Naive thymus-derived CD4-positive, alpha-beta T cell (primary cell): ENCODE measurements around the gene GMDS. TPM values are rescaled to one million over a fixed set of nuclear protein-coding genes. Genes with fewer than 3 reads are reported as not detected.
"Not testable (repeated sequence)": the region's sequence is repeated elsewhere in the genome, so short reads cannot be mapped to it uniquely, and the experiment has no call there.

Experiments
- ATAC-seq: fragments of 150-1000 bp; cut with Tn5 transposase; 2 replicates; pipeline ENCODE4 v1.10.0; 2021; ENCODE audit warnings: mild to moderate bottlenecking, moderate library complexity
- CTCF ChIA-PET: fragments of 350-600 bp; sonication (Branson Sonifier 250); formaldehyde crosslinking; loops from one replicate; lab custom pipeline; 2021; ENCODE audit warnings: antibody characterized with exemption; lab: Charles Lee
- POLR2A ChIA-PET: fragments of 350-600 bp; sonication (Branson Sonifier 250); formaldehyde crosslinking; loops from one replicate; lab custom pipeline; 2021; ENCODE audit warnings: antibody characterized with exemption, inconsistent platforms; lab: Charles Lee
- DNase-seq, 9 donors: peaks; one replicate each; pipeline versions ENCODE4 v3.0.0 to v3.0.0-alpha.2; 2020 to 2022; ENCODE audit warnings: mixed read lengths in 1 of 9
- H3K27ac ChIP-seq: one replicate; pipeline ENCODE4 v1.7.0; 2013; ENCODE audit warnings: mild to moderate bottlenecking, low read depth, low read length, moderate library complexity
- H3K27me3 ChIP-seq, 2 donors: one replicate each; pipeline ENCODE4 v1.7.0; 2013; ENCODE audit warnings: low read length in 2 of 2, mild to moderate bottlenecking in 2 of 2, moderate library complexity in 2 of 2; ENCODE audit not compliant: control insufficient read depth in 2 of 2, insufficient read depth in 2 of 2
- H3K36me3 ChIP-seq, 3 experiments: 1 replicate in 2 of 3; 2 replicates in 1 of 3; pipeline ENCODE4 v1.7.0; 2013; ENCODE audit warnings: low read length in 3 of 3, mild to moderate bottlenecking in 3 of 3, moderate library complexity in 1 of 3; ENCODE audit not compliant: insufficient read depth in 3 of 3, control insufficient read depth in 2 of 3
- H3K4me1 ChIP-seq, 2 donors: one replicate each; pipeline ENCODE4 v1.7.0; 2013; ENCODE audit warnings: low read length in 2 of 2, mild to moderate bottlenecking in 2 of 2, moderate library complexity in 1 of 2; ENCODE audit not compliant: control insufficient read depth in 2 of 2, insufficient read depth in 2 of 2
- H3K4me3 ChIP-seq: 2 replicates; pipeline ENCODE4 v1.7.0; 2013; ENCODE audit warnings: mild to moderate bottlenecking, low read length
- H3K9me3 ChIP-seq, 3 experiments: 1 replicate in 2 of 3; 2 replicates in 1 of 3; pipeline ENCODE4 v1.7.0; 2013; ENCODE audit warnings: low read length in 3 of 3; ENCODE audit not compliant: control insufficient read depth in 2 of 3
- H3K27ac Mint-ChIP-seq, 9 donors: one replicate each; pipeline ENCODE4 v1.8.0; 2020 to 2022; ENCODE audit warnings: mixed read lengths in 9 of 9, mild to moderate bottlenecking in 8 of 9, moderate library complexity in 5 of 9, inconsistent platforms in 2 of 9
- H3K27me3 Mint-ChIP-seq, 5 donors: one replicate each; pipeline ENCODE4 v1.8.0; 2021 to 2022; ENCODE audit warnings: mixed read lengths in 5 of 5, mild to moderate bottlenecking in 1 of 5
- H3K36me3 Mint-ChIP-seq, 5 donors: one replicate each; pipeline ENCODE4 v1.8.0; 2020 to 2022; ENCODE audit warnings: mixed read lengths in 5 of 5, mild to moderate bottlenecking in 3 of 5, inconsistent platforms in 1 of 5
- H3K4me1 Mint-ChIP-seq, 7 donors: one replicate each; pipeline ENCODE4 v1.8.0; 2020 to 2022; ENCODE audit warnings: mixed read lengths in 7 of 7, mild to moderate bottlenecking in 3 of 7, inconsistent platforms in 1 of 7
- H3K4me3 Mint-ChIP-seq, 10 donors: one replicate each; pipeline ENCODE4 v1.8.0; 2020 to 2022; ENCODE audit warnings: mild to moderate bottlenecking in 10 of 10, mixed read lengths in 10 of 10, moderate library complexity in 6 of 10, inconsistent platforms in 2 of 10
- H3K9me3 Mint-ChIP-seq, 11 donors: one replicate each; pipeline ENCODE4 v1.8.0; 2020 to 2022; ENCODE audit warnings: mixed read lengths in 11 of 11, mild to moderate bottlenecking in 4 of 11, inconsistent platforms in 1 of 11, moderate library complexity in 1 of 11
- intact Hi-C, 2 donors: fragments of 100-400 bp; cut with micrococcal nuclease; formaldehyde crosslinking; loops; one replicate each; pipeline ENCODE4 v1.15.1; 2023
- polyA plus RNA-seq, 2 donors: library from polyadenylated mRNA; unstranded; fragments of 300-500 nt; fragmentation: Illumina TruSeq; gene quantifications; one replicate each; pipeline ENCODE4 v1.2.3, GENCODE V29; 2021
- total RNA-seq, 6 experiments: library from RNA in 5 of 6; stranded (reverse) in 5 of 6; gene quantifications; 1 replicate in 5 of 6; 2 replicates in 1 of 6; pipeline ENCODE4 v1.2.3 and lab custom pipeline; 2021 to 2026

The GMDS gene
- total and polyA plus RNA-seq, 7 experiments from 2014 or later = 12.7 to 33.9 (median 18.3) TPM

DNA sequence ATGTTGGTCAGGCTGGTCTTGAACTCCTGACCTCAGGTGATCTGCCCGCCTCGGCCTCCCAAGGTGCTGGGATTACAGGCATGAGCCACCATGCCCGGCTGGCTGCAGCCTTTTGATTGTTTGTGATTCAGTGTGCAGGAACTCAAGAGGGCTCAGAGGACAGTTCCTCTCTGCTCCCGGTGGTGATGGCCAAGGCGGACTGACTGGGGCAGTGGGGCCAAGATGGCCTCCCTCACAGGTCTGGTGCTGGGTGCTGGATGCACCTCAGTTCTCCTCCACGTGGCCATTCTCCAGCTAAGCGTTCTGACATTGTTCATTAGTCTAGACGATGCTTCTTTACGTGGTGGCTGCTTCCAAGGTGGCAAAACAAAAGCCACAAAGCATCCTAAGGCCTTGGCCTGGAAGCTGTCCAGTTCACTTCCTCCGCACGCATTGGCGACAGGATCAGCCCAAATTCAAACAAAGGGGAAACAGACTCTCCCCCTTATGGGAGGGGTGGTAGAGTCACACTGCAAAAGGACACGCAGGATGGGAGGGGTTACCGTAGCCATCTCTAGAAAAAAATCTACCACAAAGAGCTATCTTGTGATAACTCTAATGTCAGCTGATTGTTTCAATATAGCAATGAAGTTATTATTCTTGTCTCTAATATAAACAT lies 488.8 kb downstream of the GMDS start:
- H3K27me3 Mint-ChIP-seq = peaks cover 0 to 2% (median 0%) of the 10 kb centered on the region in 5 donors
- H3K36me3 Mint-ChIP-seq = peaks cover 2 to 47% (median 35%) of the 10 kb centered on the region in 5 donors
- Histone ChIP-seq H3K27me3 (no peaks in the 10 kb centered on the region), H3K36me3 (no peaks in the 10 kb centered on the region), H3K27ac (no peak overlapping the region), H3K9me3 (no peaks in the 10 kb centered on the region), H3K4me3 (no peak overlapping the region), H3K4me1 (no peaks in the 10 kb centered on the region)
- H3K4me3 Mint-ChIP-seq = no peak overlapping the region
- intact Hi-C loops = no loop called here
- peaks cover 4 to 40% (median 15%) of the 10 kb centered on the region in 11 donors for H3K9me3 Mint-ChIP-seq
- no peak overlapping the region for H3K27ac Mint-ChIP-seq
- CTCF ChIA-PET = no interaction called here
- no peaks in the 10 kb centered on the region for H3K4me1 Mint-ChIP-seq
- POLR2A ChIA-PET = no interaction called here
- ATAC-seq = no peak
- DNase-seq = no peak

DNA sequence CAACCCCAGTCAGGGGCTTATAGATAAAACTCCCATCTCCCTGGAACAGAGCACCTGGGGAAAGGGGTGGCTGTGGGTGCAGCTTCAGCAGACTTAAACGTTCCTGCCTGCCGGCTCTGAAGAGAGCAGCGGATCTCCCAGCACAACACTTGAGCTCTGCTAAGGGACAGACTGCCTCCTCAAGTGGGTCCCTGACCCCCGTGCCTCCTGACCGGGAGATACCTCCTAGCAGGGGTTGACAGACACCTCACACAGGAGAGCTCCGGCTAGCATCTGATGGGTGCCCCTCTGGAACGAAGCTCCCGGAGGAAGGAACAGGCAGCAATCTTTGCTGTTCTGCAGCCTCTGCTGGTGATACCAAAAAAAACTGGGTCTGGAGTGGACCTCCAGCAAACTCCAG lies 494.3 kb downstream of the GMDS start:
- H3K4me3 Mint-ChIP-seq, H3K9me3 ChIP-seq, ATAC-seq, H3K27me3 ChIP-seq, H3K27ac Mint-ChIP-seq, CTCF ChIA-PET, H3K4me3 ChIP-seq, H3K27me3 Mint-ChIP-seq, H3K4me1 ChIP-seq, intact Hi-C loops, POLR2A ChIA-PET, H3K4me1 Mint-ChIP-seq, DNase-seq, H3K27ac ChIP-seq, H3K36me3 ChIP-seq: not testable (repeated sequence)
- H3K9me3 Mint-ChIP-seq = peaks cover 4 to 47% (median 18%) of the 10 kb centered on the region in 11 donors
- H3K36me3 Mint-ChIP-seq = peaks cover 2 to 32% (median 27%) of the 10 kb centered on the region in 5 donors

GRCh38 chr6:1749041-1749440 lies 496.4 kb downstream of the GMDS start:
- ATAC-seq = no peak
- intact Hi-C loops = no loop called here
- peaks cover 4 to 31% (median 15%) of the 10 kb centered on the region in 11 donors for H3K9me3 Mint-ChIP-seq
- H3K27ac Mint-ChIP-seq = no peak overlapping the region
- peaks cover 2 to 28% (median 18%) of the 10 kb centered on the region in 5 donors for H3K36me3 Mint-ChIP-seq
- H3K4me1 Mint-ChIP-seq = peaks cover 0 to 5% (median 0%) of the 10 kb centered on the region in 7 donors
- Histone ChIP-seq H3K4me1 (no peaks in the 10 kb centered on the region), H3K4me3 (no peak overlapping the region), H3K36me3 (no peaks in the 10 kb centered on the region), H3K27ac (no peak overlapping the region), H3K27me3 (no peaks in the 10 kb centered on the region), H3K9me3 (no peaks in the 10 kb centered on the region)
- ChIA-PET CTCF (no interaction called here), POLR2A (no interaction called here)
- peaks cover 0 to 2% (median 0%) of the 10 kb centered on the region in 5 donors for H3K27me3 Mint-ChIP-seq
- no peak overlapping the region for H3K4me3 Mint-ChIP-seq
- no peak for DNase-seq

DNA sequence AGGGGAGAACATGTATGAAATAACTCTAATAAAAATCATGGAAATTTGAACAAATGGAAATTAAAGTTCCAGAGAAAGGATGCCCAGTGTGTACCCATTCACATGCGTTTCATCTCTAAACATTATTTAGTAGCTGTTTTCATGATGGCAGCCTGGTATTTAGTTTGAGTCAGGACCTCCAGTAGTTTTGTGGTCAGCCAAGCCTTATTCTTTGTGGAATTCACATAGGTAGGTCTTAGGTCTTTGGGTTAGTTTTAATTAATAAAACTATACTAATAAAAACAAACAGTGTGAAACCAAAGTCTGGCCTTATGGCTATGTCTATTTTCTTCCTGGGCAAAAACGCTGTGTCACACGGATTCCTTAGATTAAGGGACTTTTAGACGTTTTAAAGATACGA lies 497.9 kb downstream of the GMDS start:
- Histone ChIP-seq H3K4me3 (no peak overlapping the region), H3K36me3 (no peaks in the 10 kb centered on the region), H3K4me1 (no peaks in the 10 kb centered on the region), H3K27me3 (no peaks in the 10 kb centered on the region), H3K27ac (no peak overlapping the region), H3K9me3 (no peaks in the 10 kb centered on the region)
- CTCF ChIA-PET = no interaction called here
- Mint-ChIP-seq H3K27me3 (peaks cover 0 to 2% (median 0%) of the 10 kb centered on the region in 5 donors), H3K4me3 (no peak overlapping the region), H3K27ac (no peak overlapping the region), H3K4me1 (peaks cover 0 to 5% (median 0%) of the 10 kb centered on the region in 7 donors), H3K9me3 (peaks cover 0 to 16% (median 7%) of the 10 kb centered on the region in 11 donors), H3K36me3 (peaks cover 2 to 18% (median 6%) of the 10 kb centered on the region in 5 donors)
- POLR2A ChIA-PET = no interaction called here
- no peak for DNase-seq
- intact Hi-C loops = no loop called here
- ATAC-seq = no peak

- ChIA-PET POLR2A (no interaction called here), CTCF (no interaction called here)
- H3K9me3 Mint-ChIP-seq = peaks cover 0 to 10% (median 3%) of the 10 kb centered on the region in 11 donors
- intact Hi-C loops = no loop called here
- Histone ChIP-seq H3K27ac (no peak overlapping the region), H3K27me3 (no peaks in the 10 kb centered on the region), H3K4me1 (no peaks in the 10 kb centered on the region), H3K36me3 (no peaks in the 10 kb centered on the region), H3K9me3 (no peaks in the 10 kb centered on the region), H3K4me3 (no peak overlapping the region)
- H3K36me3 Mint-ChIP-seq = peaks cover under 1 to 17% (median 2%) of the 10 kb centered on the region in 5 donors
- H3K4me1 Mint-ChIP-seq = peaks cover 0 to 5% (median 0%) of the 10 kb centered on the region in 7 donors
- ATAC-seq (no peak), DNase-seq (no peak)
- no peak overlapping the region for H3K27ac Mint-ChIP-seq
- peaks cover 0 to under 1% (median 0%) of the 10 kb centered on the region in 5 donors for H3K27me3 Mint-ChIP-seq
- no peak overlapping the region for H3K4me3 Mint-ChIP-seq
These were observed 498.4 kb downstream of the GMDS start for GRCh38 chr6:1747003-1747402.

DNA sequence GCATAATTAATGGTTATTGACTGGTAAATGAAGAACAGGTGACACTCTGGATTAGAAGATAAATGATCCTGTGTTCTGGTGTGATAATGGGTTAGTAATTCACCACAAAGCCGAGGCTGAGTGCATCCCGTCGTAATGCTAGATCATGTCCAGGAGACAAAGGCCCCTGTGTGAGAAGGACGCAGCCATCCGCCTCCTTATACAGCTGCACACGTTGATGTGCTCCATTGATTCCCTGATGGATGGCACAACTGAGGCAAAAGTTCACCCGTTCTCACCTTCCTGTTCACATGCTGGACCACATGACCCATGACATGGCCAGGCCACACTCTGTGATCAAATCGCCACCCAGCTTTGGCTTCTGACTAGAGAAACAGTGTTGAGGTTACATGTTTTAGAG lies 499.6 kb downstream of the GMDS start:
- Histone ChIP-seq H3K27ac (no peak overlapping the region), H3K9me3 (no peaks in the 10 kb centered on the region), H3K36me3 (no peaks in the 10 kb centered on the region), H3K4me3 (no peak overlapping the region), H3K4me1 (no peaks in the 10 kb centered on the region), H3K27me3 (no peaks in the 10 kb centered on the region)
- ChIA-PET CTCF (no interaction called here), POLR2A (no interaction called here)
- no peak overlapping the region for H3K4me3 Mint-ChIP-seq
- intact Hi-C loops = no loop called here
- H3K27ac Mint-ChIP-seq = no peak overlapping the region
- H3K4me1 Mint-ChIP-seq = peaks cover 0 to 5% (median 0%) of the 10 kb centered on the region in 7 donors
- no peak for ATAC-seq
- DNase-seq = no peak
- H3K9me3 Mint-ChIP-seq = peaks cover 0 to 4% (median 0%) of the 10 kb centered on the region in 11 donors
- H3K27me3 Mint-ChIP-seq = no peaks in the 10 kb centered on the region
- peaks cover 0 to 16% (median 2%) of the 10 kb centered on the region in 5 donors for H3K36me3 Mint-ChIP-seq

DNA sequence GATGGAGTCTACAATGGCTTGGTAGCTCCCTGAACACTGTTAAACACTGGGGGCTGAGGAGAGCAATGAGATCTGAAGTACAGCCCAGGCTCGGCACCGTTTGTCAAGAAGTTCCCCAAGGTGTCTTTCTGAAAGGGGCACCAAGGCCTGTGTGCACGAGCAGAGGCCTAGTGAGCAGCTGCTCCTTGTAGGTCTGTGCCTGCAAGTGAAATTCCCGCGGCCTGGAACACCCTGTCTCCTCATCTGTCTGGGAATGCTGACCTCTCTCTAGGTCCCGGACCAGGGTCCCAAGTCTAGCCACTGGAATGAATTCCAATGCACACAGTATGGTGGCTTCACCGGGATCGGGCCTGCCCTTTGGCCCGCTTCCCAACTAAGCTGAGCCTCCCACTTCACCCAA lies 500.9 kb downstream of the GMDS start:
- Mint-ChIP-seq H3K27me3 (no peaks in the 10 kb centered on the region), H3K9me3 (no peaks in the 10 kb centered on the region), H3K36me3 (peaks cover 0 to 16% (median 2%) of the 10 kb centered on the region in 5 donors), H3K4me3 (no peak overlapping the region), H3K27ac (peak overlapping the region in 1 of 9 donors; percentile 22), H3K4me1 (peaks cover 0 to 5% (median 0%) of the 10 kb centered on the region in 7 donors)
- Histone ChIP-seq H3K9me3 (no peaks in the 10 kb centered on the region), H3K4me1 (no peaks in the 10 kb centered on the region), H3K4me3 (no peak overlapping the region), H3K36me3 (no peaks in the 10 kb centered on the region), H3K27me3 (no peaks in the 10 kb centered on the region), H3K27ac (no peak overlapping the region)
- ChIA-PET CTCF (no interaction called here), POLR2A (no interaction called here)
- ATAC-seq (no peak), DNase-seq (no peak)
- intact Hi-C loops = no loop called here
